Measurements from ENCODE around the gene CADM4. TPM values are rescaled to one million over a fixed set of nuclear protein-coding genes. Genes with fewer than 3 reads are reported as not detected.

Gene CADM4
- total and polyA plus RNA-seq, 9 of the 15 experiments (the other 6 are each of a cell fraction or from before 2014, with no cell fraction given): 0.03 to 4.6 (median 1.3) TPM

- 0 out of 2 replicates have a peak, but pooled peaks have one; percentile 42 for TF ChIP-seq FOXP4 (CRISPR knock-in tag; IDR thresholded peaks at IDR 0.05; ENCODE audit: borderline replicate concordance)
- 0 out of 2 replicates have a peak, but pooled peaks have one; percentile 26 for TF ChIP-seq FOXK1 (CRISPR knock-in tag; IDR thresholded peaks at IDR 0.05; ENCODE audit: borderline replicate concordance)
- peak; percentile 63; the same call in 1 of the 2 replicates for TF ChIP-seq CREB3L1 (IDR thresholded peaks at IDR 0.05; ENCODE audit: borderline replicate concordance, low read depth)
- TF ChIP-seq RBFOX2 (IDR thresholded peaks at IDR 0.05; ENCODE audit: low read depth, low read length): peak; percentile 76
- no peak for TF ChIP-seq HEY1 (CRISPR knock-in tag; IDR thresholded peaks at IDR 0.05; ENCODE audit: borderline replicate concordance)
- peak; percentile 86 for TF ChIP-seq POLR2G (IDR thresholded peaks at IDR 0.05; ENCODE audit: low read depth, low read length)
- TF ChIP-seq COPS2 (conservative IDR thresholded peaks at IDR 0.05): no peak
- no peak for TF ChIP-seq ILF3 (IDR thresholded peaks at IDR 0.05; ENCODE audit: borderline replicate concordance)
- peak; percentile 46; the same call in 1 of the 2 replicates for TF ChIP-seq TFAP4 (CRISPR knock-in tag; IDR thresholded peaks at IDR 0.05; ENCODE audit: borderline replicate concordance)
- peak; percentile 83 for TF ChIP-seq PKNOX1 (IDR thresholded peaks at IDR 0.05)
- TF ChIP-seq SP2 (IDR thresholded peaks at IDR 0.05; ENCODE audit: extremely low read depth, low read depth, low read length, poor library complexity, severe bottlenecking): no peak
- peak; percentile 95; the same call in 1 of the 2 replicates for TF ChIP-seq ZFX (CRISPR knock-in tag; IDR thresholded peaks at IDR 0.05)
- peak; percentile 71; the same call in 1 of the 2 replicates for TF ChIP-seq PHF8 (IDR thresholded peaks at IDR 0.05; ENCODE audit: borderline replicate concordance, low read length)
- peak in 1 of 3 experiments; percentile 3 for TF ChIP-seq YY1 (IDR thresholded peaks at IDR 0.05; ENCODE audit: borderline replicate concordance in 1 of 3, control insufficient read depth in 1 of 3, extremely low read depth in 1 of 3, insufficient read depth in 3 of 3, insufficient read length in 1 of 3, insufficient replicate concordance in 2 of 3, low read depth in 1 of 3, low read length in 2 of 3)
- 0 out of 2 replicates have a peak, but pooled peaks have one; percentile 57 for TF ChIP-seq HDGF (IDR thresholded peaks at IDR 0.05)
- peak in 1 of 2 experiments; percentile 56 for TF ChIP-seq NRF1 (conservative IDR thresholded peaks at IDR 0.05 in 1 of 2, IDR thresholded peaks at IDR 0.05 in 1 of 2)
- TF ChIP-seq CHD4 (IDR thresholded peaks at IDR 0.05; ENCODE audit: insufficient read depth, insufficient replicate concordance, low read depth, low read length, poor library complexity, severe bottlenecking): no peak
- TF ChIP-seq POLR2H (tag; IDR thresholded peaks at IDR 0.05; ENCODE audit: low read depth): peak; percentile 75
- TF ChIP-seq POLR2A (conservative IDR thresholded peaks at IDR 0.05): peak; percentile 67
- TF ChIP-seq CREB1 (IDR thresholded peaks at IDR 0.05): 0 out of 2 replicates have a peak, but pooled peaks have one; percentile 9
- no peak for TF ChIP-seq CREB1 (CRISPR knock-in tag; IDR thresholded peaks at IDR 0.05)
These were observed 28.9 kb upstream of the CADM4 start (continued) for GRCh38 chr19:43668406-43669109.
